K562 (cell line): Measurements from ENCODE around the gene ARHGAP33. TPM values are rescaled to one million over a fixed set of nuclear protein-coding genes. Genes with fewer than 3 reads are reported as not detected.

Experiments
- ATAC-seq: fragments of 200-7000 bp; cut with Tn5 transposase; 3 replicates; pipeline ENCODE4 v1.9.1; 2020; ENCODE audit warnings: moderate library complexity
- BruUV-seq: library from RNA; stranded (reverse); fragments of 400-500 nt; replicated peaks from 2 replicates; lab custom pipeline; 2021; lab: Mats Ljungman, UMichigan
- CTCF ChIA-PET: fragments of 300-600 bp; formaldehyde crosslinking; extraction: SDS; loops from one replicate; lab custom pipeline; 2021; ENCODE audit warnings: low intra/inter-chr PET ratio; lab: Yijun Ruan, JAX
- POLR2A ChIA-PET: fragments of 300-600, 350-650 bp; sonication (Branson Sonifier 250); formaldehyde crosslinking; extraction: SDS; loops from one replicate; lab custom pipeline; 2021; ENCODE audit warnings: antibody characterized with exemption, inconsistent platforms; lab: Yijun Ruan, JAX
- DNase-seq, 4 experiments: peaks; one replicate each; pipeline versions ENCODE4 v3.0.0 to v3.0.0-alpha.2; 2011 to 2018; ENCODE audit warnings: low spot score in 3 of 4, mixed read lengths in 3 of 4; ENCODE audit errors: extremely low read depth in 1 of 4
- FAIRE-seq: peaks from 2 replicates; lab custom pipeline; 2011; peaks lifted over from hg19 to GRCh38; lab: Jason Lieb, UNC
- H2AFZ ChIP-seq: 2 replicates; pipeline ENCODE4 v1.6.0; 2011; ENCODE audit warnings: low read depth, low read length, control low read depth, inconsistent platforms
- H3K27ac ChIP-seq: fragments of 200-600 bp; 3 replicates; pipeline ENCODE4 v1.8.0; 2011; ENCODE audit warnings: low read depth, mild to moderate bottlenecking, control low read depth, inconsistent platforms, low read length, moderate library complexity, mixed read lengths; ENCODE audit errors: extremely low read depth
- H3K27me3 ChIP-seq, 2 experiments: fragments of 300-600 bp in 1 of 2; 2 replicates in 1 of 2; 3 replicates in 1 of 2; pipeline versions ENCODE4 v1.6.0 to v1.8.0; 2011; ENCODE audit warnings: inconsistent platforms in 2 of 2, low read length in 2 of 2, mild to moderate bottlenecking in 1 of 2, mixed read lengths in 1 of 2, moderate library complexity in 1 of 2; ENCODE audit not compliant: control insufficient read depth in 2 of 2, insufficient read depth in 2 of 2
- H3K36me3 ChIP-seq: fragments of 300-600 bp; 3 replicates; pipeline ENCODE4 v1.8.0; 2011; ENCODE audit warnings: mild to moderate bottlenecking, low read length, inconsistent platforms; ENCODE audit not compliant: control insufficient read depth, insufficient read depth
- H3K4me1 ChIP-seq, 2 experiments: fragments of 200-600 bp in 1 of 2; replicated peaks in 1 of 2; 2 replicates in 1 of 2; 3 replicates in 1 of 2; pipeline versions ENCODE4 v1.5.1 to v1.8.0; 2011; ENCODE audit warnings: inconsistent platforms in 2 of 2, low read length in 2 of 2, mild to moderate bottlenecking in 1 of 2, mixed read lengths in 1 of 2, moderate library complexity in 1 of 2; ENCODE audit not compliant: control insufficient read depth in 2 of 2, insufficient read depth in 2 of 2
- H3K4me2 ChIP-seq: 2 replicates; pipeline ENCODE4 v1.6.1; 2011; ENCODE audit warnings: low read length, control low read depth, inconsistent platforms, mixed read lengths; ENCODE audit not compliant: insufficient read depth
- H3K4me3 ChIP-seq: fragments of 200-600 bp; sonication (generic), shearing (Covaris generic); 2 replicates; pipeline ENCODE4 v1.5.1; 2016; ENCODE audit warnings: control low read depth, inconsistent platforms
- H3K79me2 ChIP-seq: fragments of 200-600 bp; 3 replicates; pipeline ENCODE4 v1.8.0; 2011; ENCODE audit warnings: low read length, inconsistent platforms; ENCODE audit not compliant: control insufficient read depth, insufficient read depth
- H3K9ac ChIP-seq, 2 experiments: 2 replicates each; pipeline versions ENCODE4 v1.6.0 to v1.6.1; 2011; ENCODE audit warnings: low read depth in 2 of 2, low read length in 2 of 2, control low read depth in 1 of 2, inconsistent platforms in 1 of 2, mild to moderate bottlenecking in 1 of 2, mixed read lengths in 1 of 2; ENCODE audit not compliant: insufficient read depth in 1 of 2
- H3K9me1 ChIP-seq: one replicate; pipeline ENCODE4 v1.6.0; 2011; ENCODE audit warnings: inconsistent platforms, mild to moderate bottlenecking, low read length, moderate library complexity; ENCODE audit not compliant: control insufficient read depth, insufficient read depth
- H3K9me3 ChIP-seq: replicated peaks from 2 replicates; pipeline ENCODE4 v1.5.1; 2011; ENCODE audit warnings: low read depth, low read length, inconsistent platforms; ENCODE audit not compliant: control insufficient read depth, insufficient read depth
- H4K20me1 ChIP-seq: replicated peaks from 2 replicates; pipeline ENCODE4 v1.6.1; 2011; ENCODE audit warnings: low read length, inconsistent platforms, mixed read lengths; ENCODE audit not compliant: control insufficient read depth, insufficient read depth
- C11orf30 ChIP-seq: fragments of 450-650 bp; IDR thresholded peaks from 2 replicates; pipeline ENCODE4 v1.6.1; 2016; ENCODE audit warnings: low read depth, mild to moderate bottlenecking
- ESRRA ChIP-seq: fragments of 450-650 bp; IDR thresholded peaks from 2 replicates; pipeline ENCODE4 v1.6.1; 2014; ENCODE audit warnings: low read depth, mild to moderate bottlenecking, moderate library complexity, borderline replicate concordance
- NFE2 ChIP-seq: IDR thresholded peaks from 2 replicates; pipeline ENCODE4 v1.6.1; 2014; ENCODE audit warnings: antibody characterized with exemption, low read depth
- RAD51 ChIP-seq: fragments of 450-650 bp; IDR thresholded peaks from 2 replicates; pipeline ENCODE4 v1.7.1; 2016; ENCODE audit warnings: low read depth, mild to moderate bottlenecking, borderline replicate concordance
- TARDBP ChIP-seq: fragments of 450-650 bp; IDR thresholded peaks from 2 replicates; pipeline ENCODE4 v1.6.1; 2016
- USF1 ChIP-seq: sonication (generic); formaldehyde crosslinking; IDR thresholded peaks from 2 replicates; pipeline ENCODE4 v1.9.0; 2022; ENCODE audit warnings: mild to moderate bottlenecking, missing genetic modification reagents
- USF2 ChIP-seq: sonication (generic); formaldehyde crosslinking; IDR thresholded peaks from 2 replicates; pipeline ENCODE4 v1.5.0; 2020; ENCODE audit warnings: missing genetic modification reagents
- WGBS: fragments of 100-300 bp; shearing (Covaris generic); methylation state at CpG from one replicate; pipeline ENCODE4 v1.1.6; 2016; ENCODE audit warnings: low coverage, mixed read lengths; ENCODE audit not compliant: insufficient coverage; ENCODE audit errors: missing lambda C conversion rate; 5-methylcytosine and 5-hydroxymethylcytosine counted together
- in situ Hi-C: fragments of 300-500 bp; cut with MboI; formaldehyde crosslinking; loops from 4 replicates; pipeline ENCODE4 v1.15.0; 2018; ENCODE audit warnings: inconsistent platforms, mixed read lengths
- intact Hi-C: fragments of 100-400 bp; cut with micrococcal nuclease; formaldehyde crosslinking; loops from 2 replicates; pipeline ENCODE4 v1.14.2; 2022
- polyA plus RNA-seq, 8 experiments: library from polyadenylated mRNA; depleted of rRNA in 4 of 8; stranded (reverse) in 5 of 8; unstranded in 3 of 8; fragments of >200 nt; fragmentation: Nextera tagmentation in 2 of 8; fragmentation: Illumina TruSeq in 1 of 8; extraction: Ambion mirVana in 2 of 8; extraction: Trizol in 1 of 8; gene quantifications; 2 replicates each; pipeline versions ENCODE4 v1.2.1 to v1.2.3, GENCODE V29; 2011 to 2014; ENCODE audit warnings: inconsistent platforms in 1 of 8, missing spikeins in 1 of 8
- total RNA-seq, 7 experiments: library from RNA; depleted of rRNA in 6 of 7; stranded (reverse); fragments of >200 nt in 6 of 7; fragmentation: Illumina TruSeq in 2 of 7; extraction: Trizol in 2 of 7; gene quantifications; 2 replicates each; pipeline versions ENCODE4 v1.2.1 to v1.2.3, GENCODE V29; 2011 to 2021; ENCODE audit warnings: low replicate concordance in 1 of 7

ARHGAP33 gene
- total and polyA plus RNA-seq, 9 of the 15 experiments (the other 6 are each of a cell fraction or from before 2014, with no cell fraction given) = 0.06 to 26.6 (median 1.6) TPM; not detected in 1

GRCh38 chr19:35832054-35832453 lies 56.7 kb downstream of the ARHGAP33 start:
- POLR2A ChIA-PET = interaction anchor here (0.5 kb wide), 1 partner anchor 191 kb away, joined by 4 read pairs; no protein-coding TSS in a partner anchor
- Histone ChIP-seq H3K4me3 (no peak overlapping the region), H3K27ac (no peak overlapping the region), H3K36me3 (no peaks in the 10 kb centered on the region), H2AFZ (no peak overlapping the region), H3K9me1 (no peaks in the 10 kb centered on the region), H3K4me2 (no peak overlapping the region), H3K4me1 (no peaks in the 10 kb centered on the region; a peak in 1 of 5 replicates), H3K9ac (no peak overlapping the region), H3K79me2 (no peaks in the 10 kb centered on the region), H4K20me1 (peaks cover 4% of the 10 kb centered on the region; the same call in 1 of the 2 replicates), H3K9me3 (no peaks in the 10 kb centered on the region), H3K27me3 (peaks cover 18 to 44% of the 10 kb centered on the region in 2 experiments)
- FAIRE-seq (no peak), DNase-seq (no peak), ATAC-seq (no peak)
- in situ Hi-C loops = no loop called here
- no TSS peak for BruUV-seq
- 0 out of 2 replicates have a peak, but pooled peaks have one; percentile 18 for TF ChIP-seq ESRRA
- TF ChIP-seq C11orf30 = no peak
- no peak for TF ChIP-seq NFE2
- WGBS = 3% methylated on average over 4 of the region's 4 CpGs
- intact Hi-C loops = no loop called here
- CTCF ChIA-PET = no interaction called here

- no peaks in the 10 kb centered on the region for H3K36me3 ChIP-seq
- CTCF ChIA-PET = no interaction called here
- 4% methylated on average over 7 of the region's 7 CpGs for WGBS
- H3K79me2 ChIP-seq = no peaks in the 10 kb centered on the region
- no peaks in the 10 kb centered on the region for H3K9me3 ChIP-seq
- H3K9me1 ChIP-seq = no peaks in the 10 kb centered on the region
- TF ChIP-seq TARDBP (no peak), RAD51 (0 out of 2 replicates have a peak, but pooled peaks have one; percentile 30), USF1 (CRISPR knock-in tag) (peak; percentile 44; the same call in 1 of the 2 replicates), USF2 (CRISPR knock-in tag) (peak; percentile 48; the same call in 1 of the 2 replicates)
- DNase-seq (no peak), FAIRE-seq (no peak), ATAC-seq (no peak)
- peaks cover 2% of the 10 kb centered on the region; the same call in 1 of the 2 replicates for H4K20me1 ChIP-seq
- H3K4me1 ChIP-seq = no peaks in the 10 kb centered on the region
- no peak overlapping the region for H3K4me3 ChIP-seq
- in situ Hi-C loops = no loop called here
- H3K4me2 ChIP-seq = no peak overlapping the region
- peaks cover 15 to 44% of the 10 kb centered on the region in 2 experiments for H3K27me3 ChIP-seq
- H2AFZ ChIP-seq = no peak overlapping the region
- BruUV-seq = no TSS peak
- intact Hi-C loops = no loop called here
- POLR2A ChIA-PET = no interaction called here
- H3K9ac ChIP-seq = no peak overlapping the region
- no peak overlapping the region for H3K27ac ChIP-seq
Observed at GRCh38 chr19:35833972-35834371, 58.6 kb downstream of the ARHGAP33 start.
